H9 (cell line): ENCODE data around the gene STARD9. TPM values are rescaled to one million over a fixed set of nuclear protein-coding genes. Genes with fewer than 3 reads are reported as not detected.

ENCODE experiments used
- DNase-seq: peaks from one replicate; pipeline ENCODE4 v3.0.0-alpha.2; 2017
- H2AFZ ChIP-seq: one replicate; pipeline ENCODE4 v1.6.1; 2013; ENCODE audit warnings: mild to moderate bottlenecking, low read length, control low read depth, moderate library complexity
- H2AK5ac ChIP-seq: 2 replicates; pipeline ENCODE4 v1.6.1; 2013; ENCODE audit warnings: low read length, control low read depth, mixed read lengths; ENCODE audit not compliant: insufficient read length
- H2BK120ac ChIP-seq: one replicate; pipeline ENCODE4 v1.6.1; 2013; ENCODE audit warnings: low read depth, mild to moderate bottlenecking, low read length, control low read depth, inconsistent platforms; ENCODE audit not compliant: poor library complexity, severe bottlenecking
- H2BK12ac ChIP-seq: 2 replicates; pipeline ENCODE4 v1.6.1; 2013; ENCODE audit warnings: low read length, control low read depth, mixed read lengths, low read depth; ENCODE audit not compliant: insufficient read length
- H2BK15ac ChIP-seq: 2 replicates; pipeline ENCODE4 v1.6.1; 2013; ENCODE audit warnings: low read depth, low read length, control low read depth
- H2BK20ac ChIP-seq: one replicate; pipeline ENCODE4 v1.6.1; 2013; ENCODE audit warnings: low read depth, mild to moderate bottlenecking, low read length, control low read depth, inconsistent platforms; ENCODE audit not compliant: poor library complexity, severe bottlenecking
- H2BK5ac ChIP-seq: 2 replicates; pipeline ENCODE4 v1.6.1; 2013; ENCODE audit warnings: low read length, control low read depth, mixed read lengths; ENCODE audit not compliant: insufficient read length
- H3K14ac ChIP-seq: 2 replicates; pipeline ENCODE4 v1.6.1; 2013; ENCODE audit warnings: low read length, control low read depth; ENCODE audit not compliant: insufficient read depth
- H3K18ac ChIP-seq: 2 replicates; pipeline ENCODE4 v1.6.1; 2013; ENCODE audit warnings: low read depth, mild to moderate bottlenecking, mixed read lengths, low read length, control low read depth; ENCODE audit not compliant: insufficient read length
- H3K23ac ChIP-seq: 2 replicates; pipeline ENCODE4 v1.6.1; 2013; ENCODE audit warnings: low read length, control low read depth, mixed read lengths, low read depth; ENCODE audit not compliant: insufficient read length
- H3K23me2 ChIP-seq: 2 replicates; pipeline ENCODE4 v1.6.1; 2013; ENCODE audit warnings: low read depth, mild to moderate bottlenecking, mixed read lengths, low read length, control low read depth; ENCODE audit not compliant: insufficient read length, poor library complexity, severe bottlenecking
- H3K27ac ChIP-seq: 2 replicates; pipeline ENCODE4 v1.5.1; 2013; ENCODE audit warnings: low read length, control low read depth, mixed read lengths, low read depth; ENCODE audit not compliant: insufficient read length
- H3K27me3 ChIP-seq: 2 replicates; pipeline ENCODE4 v1.6.1; 2013; ENCODE audit warnings: low read length, control low read depth, inconsistent platforms; ENCODE audit not compliant: insufficient read depth
- H3K4ac ChIP-seq: 2 replicates; pipeline ENCODE4 v1.6.1; 2013; ENCODE audit warnings: low read depth, mild to moderate bottlenecking, control low read depth, inconsistent platforms, low read length, moderate library complexity
- H3K4me1 ChIP-seq: 2 replicates; pipeline ENCODE4 v1.6.1; 2013; ENCODE audit warnings: low read length, control low read depth, inconsistent platforms; ENCODE audit not compliant: insufficient read depth
- H3K4me2 ChIP-seq: 2 replicates; pipeline ENCODE4 v1.6.1; 2013; ENCODE audit warnings: low read length, control low read depth, mixed read lengths; ENCODE audit not compliant: insufficient read length, insufficient read depth
- H3K56ac ChIP-seq: 2 replicates; pipeline ENCODE4 v1.6.1; 2013; ENCODE audit warnings: low read depth, mild to moderate bottlenecking, mixed read lengths, low read length, control low read depth; ENCODE audit not compliant: insufficient read length
- H3K79me1 ChIP-seq: 2 replicates; pipeline ENCODE4 v1.6.1; 2013; ENCODE audit warnings: low read depth, mild to moderate bottlenecking, moderate library complexity, low read length, control low read depth, inconsistent platforms; ENCODE audit not compliant: insufficient read depth, poor library complexity, severe bottlenecking
- H3K79me2 ChIP-seq: 2 replicates; pipeline ENCODE4 v1.6.1; 2013; ENCODE audit warnings: low read length, control low read depth, inconsistent platforms; ENCODE audit not compliant: insufficient read depth
- H3K9ac ChIP-seq: 2 replicates; pipeline ENCODE4 v1.6.1; 2013; ENCODE audit warnings: low read length, control low read depth, mixed read lengths; ENCODE audit not compliant: insufficient read length; ENCODE audit errors: extremely low read depth
- H3K9me3 ChIP-seq: one replicate; pipeline ENCODE4 v1.6.1; 2013; ENCODE audit warnings: low read depth, low read length, inconsistent platforms; ENCODE audit not compliant: control insufficient read depth
- H3T11ph ChIP-seq: one replicate; pipeline ENCODE4 v1.6.1; 2013; ENCODE audit warnings: mild to moderate bottlenecking, low read length, control low read depth, inconsistent platforms
- H4K20me1 ChIP-seq: one replicate; pipeline ENCODE4 v1.6.1; 2013; ENCODE audit not compliant: control insufficient read depth, insufficient read length, insufficient read depth
- H4K5ac ChIP-seq: 2 replicates; pipeline ENCODE4 v1.6.1; 2013; ENCODE audit warnings: low read depth, mild to moderate bottlenecking, mixed read lengths, low read length, control low read depth; ENCODE audit not compliant: insufficient read length
- H4K8ac ChIP-seq: replicated peaks from 2 replicates; pipeline ENCODE4 v1.6.1; 2013; ENCODE audit warnings: low read length, control low read depth, mixed read lengths, low read depth; ENCODE audit not compliant: insufficient read length
- H4K91ac ChIP-seq: 2 replicates; pipeline ENCODE4 v1.6.1; 2013; ENCODE audit warnings: low read depth, mild to moderate bottlenecking, moderate library complexity, mixed read lengths, low read length, control low read depth; ENCODE audit not compliant: insufficient read length
- H3K27ac Mint-ChIP-seq, 3 experiments: 2 replicates in 2 of 3; 3 replicates in 1 of 3; pipeline ENCODE4 v1.8.0; 2020 to 2021; ENCODE audit warnings: mixed read lengths in 3 of 3, mild to moderate bottlenecking in 1 of 3, moderate library complexity in 1 of 3
- H3K27me3 Mint-ChIP-seq: 2 replicates; pipeline ENCODE4 v1.8.0; 2021; ENCODE audit warnings: low read depth, mild to moderate bottlenecking, moderate library complexity, mixed read lengths
- H3K36me3 Mint-ChIP-seq, 3 experiments: 2 replicates in 2 of 3; 3 replicates in 1 of 3; pipeline ENCODE4 v1.8.0; 2020 to 2021; ENCODE audit warnings: low read depth in 3 of 3, mixed read lengths in 3 of 3; ENCODE audit not compliant: insufficient read depth in 1 of 3
- H3K4me1 Mint-ChIP-seq, 2 experiments: 2 replicates each; pipeline ENCODE4 v1.8.0; 2020; ENCODE audit warnings: mixed read lengths in 2 of 2
- H3K4me3 Mint-ChIP-seq, 2 experiments: 2 replicates in 1 of 2; 3 replicates in 1 of 2; pipeline ENCODE4 v1.8.0; 2020 to 2021; ENCODE audit warnings: mild to moderate bottlenecking in 2 of 2, mixed read lengths in 2 of 2, moderate library complexity in 1 of 2
- H3K9me3 Mint-ChIP-seq, 2 experiments: 2 replicates in 1 of 2; 3 replicates in 1 of 2; pipeline ENCODE4 v1.8.0; 2020; ENCODE audit warnings: mild to moderate bottlenecking in 2 of 2, mixed read lengths in 2 of 2, moderate library complexity in 1 of 2
- WGBS: extraction: QIAGEN DNeasy Blood & Tissue Kit; methylation state at CpG from one replicate; pipeline ENCODE4 v1.1.7; 2013; ENCODE audit warnings: missing lambda C conversion rate, low lambda C conversion rate, mixed read lengths; ENCODE audit not compliant: insufficient read length; ENCODE audit errors: extremely low coverage; 5-methylcytosine and 5-hydroxymethylcytosine counted together
- total RNA-seq: library from RNA; stranded (reverse); gene quantifications from 2 replicates; pipeline ENCODE4 v1.2.1, GENCODE V29; 2021
- TF ChIP-seq, protein P1 (sequence below): fragments of 200-600 bp; sonication (generic); conservative IDR thresholded peaks from 3 replicates; pipeline ENCODE4 v1.8.0; 2021; ENCODE audit warnings: antibody characterized with exemption, mild to moderate bottlenecking

Gene STARD9
- total RNA-seq, 1 experiment from 2014 or later = 6.9 TPM

DNA sequence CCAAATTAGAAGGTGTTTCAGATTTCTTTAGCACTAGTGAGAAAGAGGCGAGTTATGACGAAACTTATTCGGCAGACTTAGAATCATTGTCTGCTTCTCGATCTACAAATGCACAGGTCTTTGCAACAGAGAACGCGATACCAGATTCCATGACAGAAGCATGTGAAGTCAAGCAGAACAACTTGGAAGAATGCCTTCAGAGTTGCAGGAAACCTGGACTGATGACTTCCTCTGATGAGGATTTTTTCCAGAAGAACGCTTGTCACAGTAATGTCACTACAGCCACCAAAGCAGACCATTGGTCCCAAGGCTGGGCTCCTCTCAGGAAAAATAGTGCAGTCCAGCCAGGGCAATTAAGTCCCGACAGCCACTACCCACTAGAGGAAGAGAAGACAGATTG is 110.9 kb downstream of the STARD9 start:
- TF ChIP-seq, protein P1, sequence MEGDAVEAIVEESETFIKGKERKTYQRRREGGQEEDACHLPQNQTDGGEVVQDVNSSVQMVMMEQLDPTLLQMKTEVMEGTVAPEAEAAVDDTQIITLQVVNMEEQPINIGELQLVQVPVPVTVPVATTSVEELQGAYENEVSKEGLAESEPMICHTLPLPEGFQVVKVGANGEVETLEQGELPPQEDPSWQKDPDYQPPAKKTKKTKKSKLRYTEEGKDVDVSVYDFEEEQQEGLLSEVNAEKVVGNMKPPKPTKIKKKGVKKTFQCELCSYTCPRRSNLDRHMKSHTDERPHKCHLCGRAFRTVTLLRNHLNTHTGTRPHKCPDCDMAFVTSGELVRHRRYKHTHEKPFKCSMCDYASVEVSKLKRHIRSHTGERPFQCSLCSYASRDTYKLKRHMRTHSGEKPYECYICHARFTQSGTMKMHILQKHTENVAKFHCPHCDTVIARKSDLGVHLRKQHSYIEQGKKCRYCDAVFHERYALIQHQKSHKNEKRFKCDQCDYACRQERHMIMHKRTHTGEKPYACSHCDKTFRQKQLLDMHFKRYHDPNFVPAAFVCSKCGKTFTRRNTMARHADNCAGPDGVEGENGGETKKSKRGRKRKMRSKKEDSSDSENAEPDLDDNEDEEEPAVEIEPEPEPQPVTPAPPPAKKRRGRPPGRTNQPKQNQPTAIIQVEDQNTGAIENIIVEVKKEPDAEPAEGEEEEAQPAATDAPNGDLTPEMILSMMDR = no peak
- H3K27me3 ChIP-seq = no peaks in the 10 kb centered on the region
- H4K91ac ChIP-seq = no peak overlapping the region
- H3K9ac ChIP-seq = no peak overlapping the region
- Mint-ChIP-seq H3K36me3 (peaks cover 5 to 15% (median 7%) of the 10 kb centered on the region in 3 experiments; a peak in 6 of 7 replicates), H3K27ac (no peak overlapping the region), H3K9me3 (no peaks in the 10 kb centered on the region), H3K27me3 (no peaks in the 10 kb centered on the region), H3K4me1 (no peaks in the 10 kb centered on the region), H3K4me3 (no peak overlapping the region)
- no peak overlapping the region for H4K8ac ChIP-seq
- H2AFZ ChIP-seq = no peak overlapping the region
- no peak overlapping the region for H2AK5ac ChIP-seq
- H2BK120ac ChIP-seq = no peak overlapping the region
- WGBS = no CpG with 5 or more reads among the region's 8 CpGs
- H4K5ac ChIP-seq = no peak overlapping the region
- H3K23me2 ChIP-seq = no peaks in the 10 kb centered on the region
- no peak overlapping the region for H3K18ac ChIP-seq
- H3K56ac ChIP-seq = no peak overlapping the region
- H3K4me1 ChIP-seq = no peaks in the 10 kb centered on the region
- no peaks in the 10 kb centered on the region for H3K79me2 ChIP-seq
- no peak overlapping the region for H2BK12ac ChIP-seq
- H2BK5ac ChIP-seq = no peak overlapping the region
- no peak overlapping the region for H2BK20ac ChIP-seq
- no peak overlapping the region for H3K23ac ChIP-seq
- H4K20me1 ChIP-seq = no peaks in the 10 kb centered on the region
- no peak for DNase-seq
- H3K9me3 ChIP-seq = no peaks in the 10 kb centered on the region
- no peak overlapping the region for H3K14ac ChIP-seq
- no peak overlapping the region for H3K4me2 ChIP-seq
- no peak overlapping the region for H3K4ac ChIP-seq
- H3K27ac ChIP-seq = no peak overlapping the region
- no peak overlapping the region for H2BK15ac ChIP-seq
- no peaks in the 10 kb centered on the region for H3K79me1 ChIP-seq
- no peak overlapping the region for H3T11ph ChIP-seq
